ENCODE measurements around the gene APOA4.
"Not testable (repeated sequence)": the region's sequence is repeated elsewhere in the genome, so short reads cannot be mapped to it uniquely, and the experiment has no call there.

APOA4 gene

GRCh38 chr11:116828632-116829524 lies 5.8 kb upstream of the APOA4 start:
- DNase-seq, result no peak

- no peak for DNase-seq
Observed at GRCh38 chr11:116827461-116827860, 4.4 kb upstream of the APOA4 start.

- DNase-seq, result no peak
Observed at GRCh38 chr11:116826751-116827431, 3.8 kb upstream of the APOA4 start.

- no peak for DNase-seq
Observed at GRCh38 chr11:116825854-116826750, 3.0 kb upstream of the APOA4 start.

GRCh38 chr11:116825434-116825833 lies 2.3 kb upstream of the APOA4 start:
- DNase-seq, result no peak

GRCh38 chr11:116822575-116822974 lies 529 bp downstream of the APOA4 start:
- no peak for DNase-seq

GRCh38 chr11:116821050-116821918 lies 1.8 kb downstream of the APOA4 start:
- DNase-seq, result no peak

- no peak for DNase-seq
Observed at GRCh38 chr11:116819049-116819448, 4.1 kb downstream of the APOA4 start.

- DNase-seq, result no peak
Observed at GRCh38 chr11:116814502-116814901, 8.6 kb downstream of the APOA4 start.

GRCh38 chr11:116813781-116814471 lies 9.2 kb downstream of the APOA4 start:
- DNase-seq, result no peak

GRCh38 chr11:116813170-116813569 lies 9.9 kb downstream of the APOA4 start:
- no peak for DNase-seq

GRCh38 chr11:116812109-116812508 lies 11.0 kb downstream of the APOA4 start:
- DNase-seq, result no peak

GRCh38 chr11:116811194-116811593 lies 11.9 kb downstream of the APOA4 start:
- DNase-seq, result no peak

- DNase-seq, result no peak
Observed at GRCh38 chr11:116808262-116809175, 14.6 kb downstream of the APOA4 start.

GRCh38 chr11:116807601-116808261 lies 15.4 kb downstream of the APOA4 start:
- DNase-seq, result no peak

GRCh38 chr11:116804001-116804400 lies 19.1 kb downstream of the APOA4 start:
- DNase-seq, result no peak

- not testable (repeated sequence) for DNase-seq
Observed at GRCh38 chr11:116801662-116802061, 21.4 kb downstream of the APOA4 start.

GRCh38 chr11:116800610-116801009 lies 22.5 kb downstream of the APOA4 start:
- no peak for DNase-seq

- DNase-seq, result no peak
Observed at GRCh38 chr11:116798368-116798767, 24.7 kb downstream of the APOA4 start.

GRCh38 chr11:116797816-116798215 lies 25.3 kb downstream of the APOA4 start:
- no peak for DNase-seq
